Heart left ventricle (tissue), 16 donors: ENCODE results near the gene BLM. TPM values are rescaled to one million over a fixed set of nuclear protein-coding genes. Genes with fewer than 3 reads are reported as not detected.

Experiments used
- ATAC-seq, 4 donors: fragments of 200-7000 bp; cut with Tn5 transposase; one replicate each; pipeline ENCODE4 v1.9.1; 2020 to 2022; ENCODE audit warnings: moderate library complexity in 4 of 4, mild to moderate bottlenecking in 3 of 4, moderate number of reproducible peaks in 1 of 4
- DNase-seq, 5 donors: peaks; one replicate each; pipeline ENCODE4 v3.0.0-alpha.2; 2020
- H3K27ac ChIP-seq, 12 donors: fragments of 200-600 bp; sonication (generic) in 4 of 12; one replicate each; pipeline versions ENCODE4 v1.5.0 to v1.8.0; 2016 to 2022; ENCODE audit warnings: mild to moderate bottlenecking in 2 of 12
- H3K27me3 ChIP-seq, 9 donors: fragments of 200-600 bp; sonication (generic) in 2 of 9; one replicate each; pipeline versions ENCODE4 v1.5.1 to v1.8.0; 2016 to 2022; ENCODE audit warnings: mild to moderate bottlenecking in 3 of 9
- H3K36me3 ChIP-seq, 9 donors: fragments of 200-600 bp; sonication (generic) in 2 of 9; one replicate each; pipeline versions ENCODE4 v1.5.0 to v1.8.0; 2018 to 2022; ENCODE audit warnings: mild to moderate bottlenecking in 2 of 9
- H3K4me1 ChIP-seq, 12 donors: fragments of 200-600 bp; sonication (generic) in 4 of 12; one replicate each; pipeline versions ENCODE4 v1.5.0 to v1.8.0; 2016 to 2022; ENCODE audit warnings: mild to moderate bottlenecking in 3 of 12
- H3K4me3 ChIP-seq, 12 donors: fragments of 200-600 bp; sonication (generic) in 4 of 12; one replicate each; pipeline versions ENCODE4 v1.5.0 to v1.8.0; 2017 to 2022; ENCODE audit warnings: mild to moderate bottlenecking in 9 of 12, moderate library complexity in 4 of 12
- H3K9me3 ChIP-seq, 12 donors: fragments of 200-600 bp; sonication (generic) in 4 of 12; one replicate each; pipeline versions ENCODE4 v1.5.0 to v1.8.0; 2016 to 2022; ENCODE audit warnings: mild to moderate bottlenecking in 1 of 12
- POLR2A ChIP-seq, 2 donors: fragments of 450-650 bp; IDR thresholded peaks; one replicate each; pipeline ENCODE4 v1.6.1; 2017; ENCODE audit warnings: antibody characterized with exemption in 2 of 2, mild to moderate bottlenecking in 2 of 2, moderate library complexity in 2 of 2
- WGBS, 4 donors: extraction: QIAGEN DNeasy Blood & Tissue Kit in 2 of 4; methylation state at CpG; one replicate each; pipeline versions ENCODE4 v1.1.5 to v1.1.7; 2013 to 2018; 5-methylcytosine and 5-hydroxymethylcytosine counted together
- intact Hi-C, 10 donors: fragments of 100-400 bp; cut with DNase I; formaldehyde crosslinking; loops; one replicate each; pipeline versions ENCODE4 v1.11.1 to v1.14.2; 2022
- polyA plus RNA-seq, 2 donors: library from polyadenylated mRNA; stranded (reverse); fragments of 200-250 nt; gene quantifications; one replicate each; pipeline ENCODE4 v1.2.3, GENCODE V29; 2013
- total RNA-seq, 9 donors: library from RNA; depleted of rRNA in 2 of 9; stranded (reverse); fragments of >200 nt in 2 of 9; fragmentation: NEBNext Ultra II Directional in 3 of 9; extraction: Animal tissue kit (Norgen Biotek cat#: 25700) in 3 of 9; gene quantifications; one replicate each; pipeline versions ENCODE4 v1.1.0 to v1.2.4, GENCODE V29; 2016 to 2023
- TF ChIP-seq, protein P1 (sequence below), 12 donors: fragments of 200-600 bp; sonication (generic) in 4 of 12; IDR thresholded peaks; one replicate each; pipeline versions ENCODE4 v1.5.0 to v1.8.0; 2018 to 2022; ENCODE audit warnings: antibody characterized with exemption in 12 of 12, mild to moderate bottlenecking in 5 of 12
- donor health status: ischemic (EF 13 %, LVEDD 7.1; RV severe dilation, severe dysfunction).
- donor health status: healthy with polysubstance abuse.
- donor health status: DM: no; HTN: yes; CAD: no.
- donor health status: DM: no; HTN: no; CAD: no.
- donor health status: ischemic (EF 25% LVEDD 6.9; RV normal size, moderate dysfunction).
- donor health status: ischemic (EF 25% LVEDD 5.7; RV mildly dilated, moderate dysfunction).
- donor health status: healthy.
- donor health status: DM: yes; HTN: yes; CAD: no.
- donor health status: ischemic (EF 35%, LVEDD 5.7; RV mildly dilated, moderate dysfunction).
- donor health status: nonischemic (EF 11% LVEDD 7.7; RV severe dilation, severe dysfunction).
- donor health status: DM: yes; HTN: yes; CAD: no.
- donor health status: PGD.
- donor health status: ischemic (EF 29% LVEDD 5.4; RV normal size, mild dysfunction).
- donor health status: nonischemic (EF 23%, LVEDD 6.1; RV moderate dilation, normal function).

BLM gene
- total and polyA plus RNA-seq, 11 donors, result 4.3 to 39.6 (median 12.2) TPM

DNA sequence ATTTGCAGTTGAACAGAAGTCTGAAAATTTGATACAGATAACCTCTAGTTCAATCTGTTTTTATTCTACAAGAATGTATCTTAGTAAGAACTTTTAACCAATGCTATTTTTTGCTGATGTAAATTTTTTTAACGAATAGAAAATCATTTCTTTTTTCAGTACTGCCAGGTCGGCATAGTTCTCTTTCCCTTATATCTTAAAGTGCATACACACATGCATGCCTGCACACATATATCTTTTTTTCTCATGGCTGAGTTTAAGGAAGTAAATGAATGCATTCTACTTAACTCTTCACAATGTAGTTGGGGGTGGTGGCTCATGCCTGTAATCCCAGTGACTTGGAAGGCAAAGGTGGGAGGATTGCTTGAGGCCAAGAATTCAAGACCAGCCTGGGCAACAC lies 48.4 kb downstream of the BLM start:
- H3K27me3 ChIP-seq, result no peaks in the 10 kb centered on the region
- DNase-seq (no peak), ATAC-seq (no peak)
- peaks cover 0 to 36% (median 10%) of the 10 kb centered on the region in 12 donors for H3K4me1 ChIP-seq
- H3K9me3 ChIP-seq, result no peaks in the 10 kb centered on the region
- peaks cover 0 to 6% (median 0%) of the 10 kb centered on the region in 9 donors for H3K36me3 ChIP-seq
- no peak overlapping the region for H3K4me3 ChIP-seq
- 69 to 84% (median 77%) methylated on average over 2 of the region's 2 CpGs for WGBS, 4 donors
- intact Hi-C loops, result loop anchor here in 1 of 10 donors (10.0 kb wide), 1 partner anchor 99 kb away; the partner anchor contains the start of gene FURIN
- no peak overlapping the region for H3K27ac ChIP-seq
- TF ChIP-seq POLR2A (IDR thresholded peaks at IDR 0.05), result no peak
- TF ChIP-seq, protein P1, sequence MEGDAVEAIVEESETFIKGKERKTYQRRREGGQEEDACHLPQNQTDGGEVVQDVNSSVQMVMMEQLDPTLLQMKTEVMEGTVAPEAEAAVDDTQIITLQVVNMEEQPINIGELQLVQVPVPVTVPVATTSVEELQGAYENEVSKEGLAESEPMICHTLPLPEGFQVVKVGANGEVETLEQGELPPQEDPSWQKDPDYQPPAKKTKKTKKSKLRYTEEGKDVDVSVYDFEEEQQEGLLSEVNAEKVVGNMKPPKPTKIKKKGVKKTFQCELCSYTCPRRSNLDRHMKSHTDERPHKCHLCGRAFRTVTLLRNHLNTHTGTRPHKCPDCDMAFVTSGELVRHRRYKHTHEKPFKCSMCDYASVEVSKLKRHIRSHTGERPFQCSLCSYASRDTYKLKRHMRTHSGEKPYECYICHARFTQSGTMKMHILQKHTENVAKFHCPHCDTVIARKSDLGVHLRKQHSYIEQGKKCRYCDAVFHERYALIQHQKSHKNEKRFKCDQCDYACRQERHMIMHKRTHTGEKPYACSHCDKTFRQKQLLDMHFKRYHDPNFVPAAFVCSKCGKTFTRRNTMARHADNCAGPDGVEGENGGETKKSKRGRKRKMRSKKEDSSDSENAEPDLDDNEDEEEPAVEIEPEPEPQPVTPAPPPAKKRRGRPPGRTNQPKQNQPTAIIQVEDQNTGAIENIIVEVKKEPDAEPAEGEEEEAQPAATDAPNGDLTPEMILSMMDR (IDR thresholded peaks at IDR 0.05), result no peak

DNA sequence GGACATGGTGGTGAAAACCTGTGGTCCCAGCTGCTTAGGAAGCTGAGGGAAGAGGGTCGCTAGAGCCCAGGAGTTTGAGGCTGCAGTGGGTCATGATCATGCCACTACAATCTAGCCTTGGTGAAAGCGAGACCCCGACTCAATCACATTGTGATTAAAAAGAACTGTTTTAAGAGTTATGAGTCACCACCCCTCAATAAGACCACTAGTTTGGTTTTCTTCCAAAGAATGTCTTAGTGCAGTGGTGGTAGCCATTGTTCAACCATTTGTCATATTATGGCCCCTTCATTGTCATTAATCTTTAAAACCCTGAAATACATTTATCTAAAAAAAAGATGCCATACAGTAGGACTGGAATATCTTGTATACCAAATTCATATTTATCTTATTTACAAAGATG lies 48.8 kb downstream of the BLM start:
- Histone ChIP-seq H3K9me3 (no peaks in the 10 kb centered on the region), H3K4me3 (no peak overlapping the region), H3K27ac (no peak overlapping the region), H3K36me3 (peaks cover 0 to 6% (median 0%) of the 10 kb centered on the region in 9 donors), H3K4me1 (peaks cover 0 to 35% (median 11%) of the 10 kb centered on the region in 12 donors), H3K27me3 (no peaks in the 10 kb centered on the region)
- TF ChIP-seq POLR2A (IDR thresholded peaks at IDR 0.05), result no peak
- TF ChIP-seq, protein P1 (IDR thresholded peaks at IDR 0.05), result no peak
- ATAC-seq (no peak), DNase-seq (no peak)
- 77 to 100% (median 98%) methylated on average over 3 of the region's 3 CpGs for WGBS, 4 donors
- intact Hi-C loops, result loop anchor here in 1 of 10 donors (10.0 kb wide), 1 partner anchor 99 kb away; the partner anchor contains the start of gene FURIN

DNA sequence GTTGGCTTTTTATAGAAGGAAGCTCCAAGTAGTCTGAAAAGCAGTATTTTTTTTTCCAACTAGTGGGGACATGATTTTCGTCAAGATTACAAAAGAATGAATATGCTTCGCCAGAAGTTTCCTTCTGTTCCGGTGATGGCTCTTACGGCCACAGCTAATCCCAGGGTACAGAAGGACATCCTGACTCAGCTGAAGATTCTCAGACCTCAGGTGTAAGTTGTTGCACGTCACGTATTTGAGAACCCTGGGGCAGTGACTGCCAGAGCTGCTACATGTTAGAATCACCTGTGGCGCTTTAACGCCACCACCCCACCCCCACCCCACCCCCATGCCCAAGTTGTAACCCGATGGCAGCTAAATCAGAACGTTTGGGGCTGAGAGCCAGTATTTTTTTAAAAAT lies 52.2 kb downstream of the BLM start:
- ATAC-seq, result no peak
- intact Hi-C loops, result loop anchor here in 1 of 10 donors (10.0 kb wide), 1 partner anchor 95 kb away; the partner anchor contains the start of gene FURIN
- WGBS, 4 donors, result 81 to 89% (median 85%) methylated on average over 7 to 10 of the region's 10 CpGs

DNA sequence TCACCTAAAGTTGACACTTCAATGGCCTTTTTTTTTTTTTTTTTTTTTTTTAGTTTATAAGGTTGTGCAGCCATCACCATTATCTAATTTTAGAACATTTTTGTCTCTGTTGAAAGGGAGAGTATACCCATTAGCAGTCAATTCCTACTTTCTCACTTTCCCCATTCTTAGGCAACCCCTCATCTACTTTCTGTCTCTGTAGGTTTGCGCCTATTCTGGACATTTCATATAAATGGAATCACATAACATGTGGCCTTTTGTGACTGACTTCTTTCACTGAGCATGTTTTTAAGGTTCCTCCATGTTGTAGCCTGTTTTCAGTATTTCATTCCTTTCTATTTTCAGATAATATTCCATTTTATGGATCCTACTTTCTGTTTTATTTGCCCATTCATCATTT lies 56.3 kb downstream of the BLM start:
- no peak overlapping the region for H3K4me3 ChIP-seq
- TF ChIP-seq, protein P1 (IDR thresholded peaks at IDR 0.05), result no peak
- TF ChIP-seq POLR2A (IDR thresholded peaks at IDR 0.05), result no peak
- 97 to 100% (median 98%) methylated on average over 1 of the region's 1 CpG for WGBS, 4 donors
- ATAC-seq (no peak), DNase-seq (no peak)
- no peaks in the 10 kb centered on the region for H3K9me3 ChIP-seq
- intact Hi-C loops, result loop anchor here in 1 of 10 donors (10.0 kb wide), 1 partner anchor 61 kb away; no protein-coding TSS in a partner anchor
- peaks cover 0 to 8% (median 0%) of the 10 kb centered on the region in 9 donors for H3K36me3 ChIP-seq
- peaks cover 0 to 8% (median 0%) of the 10 kb centered on the region in 12 donors for H3K4me1 ChIP-seq
- H3K27me3 ChIP-seq, result no peaks in the 10 kb centered on the region
- H3K27ac ChIP-seq, result no peak overlapping the region

More for the DNA sequence above, 52.2 kb downstream of the BLM start:
- H3K4me1 ChIP-seq, result peaks cover 0 to 18% (median 0%) of the 10 kb centered on the region in 12 donors
- no peaks in the 10 kb centered on the region for H3K27me3 ChIP-seq
- no peak for TF ChIP-seq POLR2A (IDR thresholded peaks at IDR 0.05)
- TF ChIP-seq, protein P1 (IDR thresholded peaks at IDR 0.05), result no peak
- H3K36me3 ChIP-seq, result peaks cover 0 to 6% (median 0%) of the 10 kb centered on the region in 9 donors
- H3K9me3 ChIP-seq, result no peaks in the 10 kb centered on the region
- no peak for DNase-seq
- no peak overlapping the region for H3K27ac ChIP-seq
- H3K4me3 ChIP-seq, result no peak overlapping the region
